Neutrophil (primary cell): Measurements from ENCODE around the gene OSBPL3.
"Not testable (repeated sequence)": the region's sequence is repeated elsewhere in the genome, so short reads cannot be mapped to it uniquely, and the experiment has no call there.

ENCODE experiments used
- H3K27ac ChIP-seq: fragments of 200-600 bp; sonication (generic); 2 replicates; pipeline ENCODE4 v1.5.1; 2016; ENCODE audit warnings: mild to moderate bottlenecking, moderate library complexity
- H3K27me3 ChIP-seq: fragments of 200-600 bp; sonication (generic); 2 replicates; pipeline ENCODE4 v1.6.0; 2016; ENCODE audit warnings: mild to moderate bottlenecking
- H3K36me3 ChIP-seq: fragments of 200-600 bp; sonication (generic); 2 replicates; pipeline ENCODE4 v1.5.1; 2017
- H3K4me1 ChIP-seq, 2 experiments: fragments of 200-600 bp in 1 of 2; sonication (generic) in 1 of 2; 1 replicate in 1 of 2; 2 replicates in 1 of 2; pipeline versions ENCODE4 v1.5.1 to v1.6.1; 2013 to 2016; ENCODE audit warnings: low read depth in 1 of 2, low read length in 1 of 2, mild to moderate bottlenecking in 1 of 2, moderate library complexity in 1 of 2; ENCODE audit not compliant: control insufficient read depth in 1 of 2, insufficient read depth in 1 of 2
- H3K4me3 ChIP-seq, 2 experiments: fragments of 200-600 bp in 1 of 2; sonication (generic) in 1 of 2; 1 replicate in 1 of 2; 2 replicates in 1 of 2; pipeline ENCODE4 v1.5.1; 2013 to 2016; ENCODE audit warnings: low read depth in 1 of 2, low read length in 1 of 2, mild to moderate bottlenecking in 1 of 2, moderate library complexity in 1 of 2
- H3K9me3 ChIP-seq: fragments of 200-600 bp; sonication (generic); 2 replicates; pipeline ENCODE4 v1.5.1; 2016
- CTCF ChIP-seq: fragments of 200-600 bp; sonication (generic); IDR thresholded peaks from 2 replicates; pipeline ENCODE4 v1.5.1; 2016; ENCODE audit warnings: antibody characterized with exemption

The OSBPL3 gene

GRCh38 chr7:24797270-24797669 is 182.7 kb downstream of the OSBPL3 start:
- no peaks in the 10 kb centered on the region for H3K27me3 ChIP-seq
- H3K9me3 ChIP-seq: no peaks in the 10 kb centered on the region
- TF ChIP-seq CTCF: no peak
- no peaks in the 10 kb centered on the region for H3K4me1 ChIP-seq
- no peak overlapping the region for H3K4me3 ChIP-seq
- H3K27ac ChIP-seq: no peak overlapping the region
- H3K36me3 ChIP-seq: no peaks in the 10 kb centered on the region

- no peak for TF ChIP-seq CTCF
- H3K27ac ChIP-seq: no peak overlapping the region
- no peaks in the 10 kb centered on the region for H3K27me3 ChIP-seq
- H3K9me3 ChIP-seq: no peaks in the 10 kb centered on the region
- no peak overlapping the region for H3K4me3 ChIP-seq
- no peaks in the 10 kb centered on the region for H3K36me3 ChIP-seq
- H3K4me1 ChIP-seq: no peaks in the 10 kb centered on the region
Measured at GRCh38 chr7:24795407-24795767, 184.6 kb downstream of the OSBPL3 start.

GRCh38 chr7:24794751-24795406 is 185.1 kb downstream of the OSBPL3 start:
- not testable (repeated sequence) for H3K4me1 ChIP-seq, H3K9me3 ChIP-seq, H3K27ac ChIP-seq, H3K36me3 ChIP-seq, H3K27me3 ChIP-seq, H3K4me3 ChIP-seq

GRCh38 chr7:24793982-24794648 is 185.9 kb downstream of the OSBPL3 start:
- no peaks in the 10 kb centered on the region for H3K27me3 ChIP-seq
- no peaks in the 10 kb centered on the region for H3K36me3 ChIP-seq
- no peak for TF ChIP-seq CTCF
- no peak overlapping the region for H3K27ac ChIP-seq
- no peaks in the 10 kb centered on the region for H3K4me1 ChIP-seq
- no peak overlapping the region for H3K4me3 ChIP-seq
- no peaks in the 10 kb centered on the region for H3K9me3 ChIP-seq

- Histone ChIP-seq H3K9me3 (no peaks in the 10 kb centered on the region), H3K27ac (no peak overlapping the region), H3K4me1 (no peaks in the 10 kb centered on the region), H3K4me3 (no peak overlapping the region), H3K27me3 (no peaks in the 10 kb centered on the region), H3K36me3 (no peaks in the 10 kb centered on the region)
- TF ChIP-seq CTCF: no peak
Measured at GRCh38 chr7:24788961-24789576, 190.9 kb downstream of the OSBPL3 start.

- Histone ChIP-seq H3K4me3 (no peak overlapping the region), H3K27ac (no peak overlapping the region), H3K27me3 (no peaks in the 10 kb centered on the region), H3K9me3 (no peaks in the 10 kb centered on the region), H3K36me3 (no peaks in the 10 kb centered on the region), H3K4me1 (no peaks in the 10 kb centered on the region)
- TF ChIP-seq CTCF: no peak
Measured at GRCh38 chr7:24788075-24788474, 191.9 kb downstream of the OSBPL3 start.
